Measurements from ENCODE around the gene WDR70.

- TF ChIP-seq POLR2A (IDR thresholded peaks at IDR 0.05; ENCODE audit: low read depth, low read length) (no peak), SPI1 (IDR thresholded peaks at IDR 0.05; ENCODE audit: low read depth, low read length) (no peak), TAF1 (IDR thresholded peaks at IDR 0.05; ENCODE audit: low read depth, low read length) (no peak), POLR2AphosphoS5 (IDR thresholded peaks at IDR 0.05; ENCODE audit: low read depth, low read length) (no peak)
Observed at GRCh38 chr5:37477426-37477825, 98.3 kb downstream of the WDR70 start.

Data from GM12891 (cell line).